RWPE2 (cell line): ENCODE data around the gene BABAM2.

Experiments
- ATAC-seq: fragments of 200-7000 bp; cut with Tn5 transposase; 3 replicates; pipeline ENCODE4 v1.9.1; 2021; ENCODE audit warnings: low read depth
- DNase-seq: peaks from one replicate; pipeline ENCODE4 v3.0.0-alpha.2; 2020; ENCODE audit warnings: low spot score
- H3K27ac ChIP-seq: fragments of 450-650 bp; 2 replicates; pipeline ENCODE4 v1.5.1; 2017; ENCODE audit warnings: mild to moderate bottlenecking; ENCODE audit not compliant: poor library complexity, severe bottlenecking
- H3K27me3 ChIP-seq: fragments of 250-450 bp; sonication (Bioruptor Pico); 2 replicates; pipeline ENCODE4 v1.5.1; 2021; ENCODE audit warnings: mild to moderate bottlenecking, moderate library complexity; ENCODE audit not compliant: insufficient read depth, poor library complexity, severe bottlenecking
- H3K36me3 ChIP-seq: fragments of 250-450 bp; sonication (Bioruptor Pico); 2 replicates; pipeline ENCODE4 v1.5.1; 2020; ENCODE audit warnings: low read depth, mild to moderate bottlenecking, moderate library complexity
- H3K4me1 ChIP-seq: fragments of 250-450 bp; sonication (Bioruptor Pico); 2 replicates; pipeline ENCODE4 v1.5.1; 2021; ENCODE audit warnings: mild to moderate bottlenecking, moderate library complexity; ENCODE audit not compliant: insufficient read depth, poor library complexity, severe bottlenecking
- H3K4me3 ChIP-seq: fragments of 250-450 bp; sonication (Bioruptor Pico); 2 replicates; pipeline ENCODE4 v1.5.1; 2021; ENCODE audit warnings: mild to moderate bottlenecking, moderate library complexity; ENCODE audit not compliant: severe bottlenecking
- H3K9me3 ChIP-seq: fragments of 250-450 bp; sonication (Bioruptor Pico); 2 replicates; pipeline ENCODE4 v1.5.1; 2021; ENCODE audit warnings: mild to moderate bottlenecking, moderate library complexity; ENCODE audit not compliant: severe bottlenecking
- TF ChIP-seq, protein P1 (sequence below): fragments of 450-650 bp; IDR thresholded peaks from one replicate; pipeline ENCODE4 v1.5.1; 2017; ENCODE audit warnings: mild to moderate bottlenecking, moderate library complexity; ENCODE audit not compliant: poor library complexity, severe bottlenecking

Gene BABAM2

DNA sequence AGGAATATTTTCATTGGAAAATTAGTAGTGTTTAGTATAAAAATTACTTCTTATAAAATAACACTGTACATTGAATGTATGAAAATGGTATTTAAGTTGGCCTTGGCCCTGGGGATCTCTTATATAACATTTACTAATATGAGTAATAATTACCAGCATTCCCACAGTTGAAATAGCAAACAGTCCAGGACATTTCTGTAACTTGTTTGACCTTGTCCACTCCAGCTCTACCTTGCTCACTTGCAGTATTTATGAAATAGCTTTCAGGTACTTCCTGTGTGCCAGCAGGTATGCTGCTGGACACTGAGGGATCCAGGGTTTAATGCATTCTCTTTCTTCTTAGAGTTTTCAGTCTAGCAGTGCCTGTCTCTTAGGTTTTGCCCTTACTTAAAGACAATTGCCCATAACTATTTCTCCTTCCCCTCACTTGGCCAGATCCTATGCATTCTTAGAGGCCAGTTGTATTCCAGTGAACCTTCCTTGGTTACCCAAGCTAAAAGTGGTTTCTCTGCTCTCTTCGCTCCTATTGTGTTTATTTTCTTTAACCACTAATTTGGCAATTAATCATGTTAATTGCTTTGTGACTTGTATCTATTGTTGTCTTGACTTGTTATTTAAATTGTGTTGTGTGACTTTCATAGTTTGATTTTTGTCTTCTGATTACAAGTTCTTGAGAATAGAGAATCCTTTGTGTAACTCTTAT lies 25.9 kb downstream of the BABAM2 start:
- peak; percentile 71 for ATAC-seq
- 0 out of 2 replicates have a peak, but pooled peaks cover 3% of the 10 kb centered on the region for H3K36me3 ChIP-seq
- H3K9me3 ChIP-seq, result no peaks in the 10 kb centered on the region
- TF ChIP-seq, protein P1, sequence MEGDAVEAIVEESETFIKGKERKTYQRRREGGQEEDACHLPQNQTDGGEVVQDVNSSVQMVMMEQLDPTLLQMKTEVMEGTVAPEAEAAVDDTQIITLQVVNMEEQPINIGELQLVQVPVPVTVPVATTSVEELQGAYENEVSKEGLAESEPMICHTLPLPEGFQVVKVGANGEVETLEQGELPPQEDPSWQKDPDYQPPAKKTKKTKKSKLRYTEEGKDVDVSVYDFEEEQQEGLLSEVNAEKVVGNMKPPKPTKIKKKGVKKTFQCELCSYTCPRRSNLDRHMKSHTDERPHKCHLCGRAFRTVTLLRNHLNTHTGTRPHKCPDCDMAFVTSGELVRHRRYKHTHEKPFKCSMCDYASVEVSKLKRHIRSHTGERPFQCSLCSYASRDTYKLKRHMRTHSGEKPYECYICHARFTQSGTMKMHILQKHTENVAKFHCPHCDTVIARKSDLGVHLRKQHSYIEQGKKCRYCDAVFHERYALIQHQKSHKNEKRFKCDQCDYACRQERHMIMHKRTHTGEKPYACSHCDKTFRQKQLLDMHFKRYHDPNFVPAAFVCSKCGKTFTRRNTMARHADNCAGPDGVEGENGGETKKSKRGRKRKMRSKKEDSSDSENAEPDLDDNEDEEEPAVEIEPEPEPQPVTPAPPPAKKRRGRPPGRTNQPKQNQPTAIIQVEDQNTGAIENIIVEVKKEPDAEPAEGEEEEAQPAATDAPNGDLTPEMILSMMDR, result no peak
- H3K4me3 ChIP-seq, result no peak overlapping the region
- peak overlapping the region; percentile 71 for H3K27ac ChIP-seq
- peaks cover 41% of the 10 kb centered on the region for H3K4me1 ChIP-seq
- no peaks in the 10 kb centered on the region for H3K27me3 ChIP-seq
- no peak for DNase-seq

DNA sequence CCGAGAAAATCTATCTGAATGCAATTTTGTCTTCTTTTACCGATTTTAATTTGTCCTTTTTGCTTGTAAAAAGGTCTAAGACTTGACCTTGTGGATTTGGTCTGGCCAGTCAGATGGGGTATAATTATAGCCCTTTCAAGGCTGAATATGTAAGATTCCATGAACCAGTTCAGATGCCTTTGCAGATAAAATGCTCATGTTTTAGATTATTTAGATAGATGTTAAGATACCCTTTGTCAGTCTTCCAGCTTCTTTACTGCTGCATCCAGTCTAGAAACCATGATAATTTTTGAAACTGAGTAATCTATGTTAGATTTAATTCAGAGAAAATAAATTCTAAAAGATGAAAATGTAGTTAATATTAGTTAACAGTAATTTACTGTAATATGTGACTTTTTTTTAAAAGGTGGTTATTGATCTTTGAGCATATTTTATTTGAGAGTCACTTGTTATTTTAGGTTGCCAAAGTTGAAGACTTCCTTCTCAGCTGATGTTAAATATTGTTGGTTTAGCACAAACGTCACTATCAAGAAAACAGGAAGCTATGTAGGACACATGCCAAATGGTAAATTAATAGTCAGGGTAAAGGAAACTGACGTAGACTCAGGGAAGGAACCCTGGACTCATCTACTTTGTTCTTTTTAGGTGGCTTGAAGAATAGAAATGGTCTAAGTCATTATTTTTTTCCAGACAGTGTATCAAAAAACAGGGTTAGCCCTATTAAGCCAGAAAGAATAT lies 29.8 kb downstream of the BABAM2 start:
- no peak overlapping the region for H3K4me3 ChIP-seq
- TF ChIP-seq, protein P1, result no peak
- peak; percentile 51; the same call in 1 of the 3 replicates for ATAC-seq
- H3K27ac ChIP-seq, result peak overlapping the region; percentile 53
- H3K4me1 ChIP-seq, result peaks cover 30% of the 10 kb centered on the region
- DNase-seq, result no peak
- H3K9me3 ChIP-seq, result no peaks in the 10 kb centered on the region
- H3K27me3 ChIP-seq, result no peaks in the 10 kb centered on the region
- H3K36me3 ChIP-seq, result 0 out of 2 replicates have a peak, but pooled peaks cover 3% of the 10 kb centered on the region

DNA sequence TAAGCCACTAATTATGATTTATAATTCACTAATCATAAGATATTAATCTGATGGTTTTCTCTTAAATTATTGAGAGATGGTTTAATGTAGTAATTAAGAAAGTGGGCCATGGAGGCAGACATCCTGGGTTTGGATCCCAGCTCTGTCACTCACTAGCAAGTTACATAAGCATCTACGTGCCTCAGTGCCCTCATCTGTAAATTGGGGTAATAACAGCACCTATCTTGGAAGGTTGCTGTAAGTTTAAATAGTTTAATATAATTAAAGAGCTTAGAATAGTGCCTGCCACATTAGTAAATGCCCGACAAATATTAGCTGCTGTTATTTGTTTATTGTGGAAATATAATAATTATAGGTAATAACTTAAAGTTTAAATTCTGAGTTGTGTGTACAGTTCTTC lies 30.9 kb downstream of the BABAM2 start:
- TF ChIP-seq, protein P1, result no peak
- Histone ChIP-seq H3K36me3 (0 out of 2 replicates have a peak, but pooled peaks cover 3% of the 10 kb centered on the region), H3K9me3 (no peaks in the 10 kb centered on the region), H3K27me3 (no peaks in the 10 kb centered on the region), H3K4me1 (peaks cover 19% of the 10 kb centered on the region), H3K4me3 (no peak overlapping the region), H3K27ac (peak overlapping the region; percentile 53)
- ATAC-seq (no peak), DNase-seq (no peak)

DNA sequence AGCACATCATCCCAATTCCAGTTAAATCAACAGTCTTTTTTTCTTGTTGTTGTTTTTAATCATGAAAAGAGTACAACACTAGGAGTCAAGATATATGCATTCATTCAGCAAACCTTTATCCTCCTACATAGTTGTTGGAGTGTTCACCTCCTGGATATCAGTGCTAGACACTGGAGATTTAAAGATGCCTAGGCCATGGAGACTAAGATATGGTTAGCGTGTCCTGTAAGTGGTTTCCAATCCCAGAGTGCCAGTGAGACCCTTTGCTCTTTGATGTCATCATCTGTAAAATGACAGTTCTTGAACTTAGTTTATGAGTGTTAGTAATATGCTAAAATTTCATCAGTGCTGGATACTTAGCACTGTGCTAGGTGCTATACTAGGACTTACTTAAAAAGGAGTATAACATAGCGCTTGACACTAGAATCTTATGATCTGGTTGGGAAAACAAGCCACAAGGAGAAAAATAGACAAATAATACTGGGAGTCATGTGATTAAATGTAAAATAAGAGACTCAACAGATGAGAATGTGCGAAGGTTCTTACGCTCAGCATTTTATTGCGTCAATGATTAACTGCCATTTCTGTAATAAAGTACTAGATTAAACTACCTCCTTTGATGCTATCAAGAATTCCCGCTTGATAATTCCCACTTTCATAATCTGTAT lies 31.5 kb downstream of the BABAM2 start:
- Histone ChIP-seq H3K4me3 (no peak overlapping the region), H3K4me1 (peaks cover 16% of the 10 kb centered on the region), H3K27me3 (no peaks in the 10 kb centered on the region), H3K27ac (peak overlapping the region; percentile 53), H3K36me3 (0 out of 2 replicates have a peak, but pooled peaks cover 3% of the 10 kb centered on the region), H3K9me3 (no peaks in the 10 kb centered on the region)
- no peak for DNase-seq
- TF ChIP-seq, protein P1, result no peak
- no peak for ATAC-seq
